Measurements from ENCODE around the gene C11orf65.

DNA sequence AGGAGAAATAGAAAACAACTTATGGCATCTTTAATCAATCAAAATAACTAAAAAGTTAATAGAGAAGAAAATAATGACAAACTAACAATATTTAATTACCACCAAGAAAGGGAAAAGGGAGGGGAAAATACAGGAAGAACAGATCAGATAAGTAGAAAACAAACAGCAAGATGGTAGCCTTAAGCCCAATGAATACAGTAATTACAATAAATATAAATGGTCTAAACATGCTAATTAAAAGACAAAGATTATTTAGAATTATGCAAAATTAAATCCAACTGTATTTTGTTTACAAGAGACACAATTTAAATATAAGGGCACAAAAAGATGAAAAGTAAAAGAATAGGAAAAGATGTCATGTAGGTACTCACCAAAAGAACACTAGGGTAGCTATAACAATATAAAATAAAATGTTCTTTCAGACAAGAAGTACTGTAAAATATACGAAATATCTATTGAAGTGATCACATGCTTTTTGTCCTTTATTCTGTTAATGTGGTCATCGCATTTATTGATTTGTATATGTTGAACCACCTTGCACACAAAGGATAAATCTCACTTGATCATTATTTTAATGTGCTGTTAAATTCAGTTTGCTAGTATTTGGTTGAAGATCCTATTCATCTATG is 14.0 kb downstream of the C11orf65 start:
- TF ChIP-seq POLR2AphosphoS5 (IDR thresholded peaks at IDR 0.05; ENCODE audit: low read depth, low read length), result no peak
- TF ChIP-seq POLR2A (IDR thresholded peaks at IDR 0.05; ENCODE audit: low read depth, low read length), result no peak
- TF ChIP-seq TAF1 (IDR thresholded peaks at IDR 0.05; ENCODE audit: borderline replicate concordance, low read depth, low read length), result no peak

All from GM12892 (cell line).